Fibroblast of skin of right biceps (primary cell): ENCODE measurements around the gene ZSCAN22.
A peak's percentile ranks its signal among the peaks of the same experiment; 100 is the strongest.
"Not testable (repeated sequence)": the region's sequence is repeated elsewhere in the genome, so short reads cannot be mapped to it uniquely, and the experiment has no call there.

ENCODE experiments used
- DNase-seq: peaks from one replicate; pipeline ENCODE4 v3.0.0-alpha.2; 2013

The ZSCAN22 gene

GRCh38 chr19:58319241-58319640 lies 7.6 kb upstream of the ZSCAN22 start:
- DNase-seq: no peak

- DNase-seq: peak; percentile 13
Measured at GRCh38 chr19:58325311-58326022, 1.3 kb upstream of the ZSCAN22 start.

DNA sequence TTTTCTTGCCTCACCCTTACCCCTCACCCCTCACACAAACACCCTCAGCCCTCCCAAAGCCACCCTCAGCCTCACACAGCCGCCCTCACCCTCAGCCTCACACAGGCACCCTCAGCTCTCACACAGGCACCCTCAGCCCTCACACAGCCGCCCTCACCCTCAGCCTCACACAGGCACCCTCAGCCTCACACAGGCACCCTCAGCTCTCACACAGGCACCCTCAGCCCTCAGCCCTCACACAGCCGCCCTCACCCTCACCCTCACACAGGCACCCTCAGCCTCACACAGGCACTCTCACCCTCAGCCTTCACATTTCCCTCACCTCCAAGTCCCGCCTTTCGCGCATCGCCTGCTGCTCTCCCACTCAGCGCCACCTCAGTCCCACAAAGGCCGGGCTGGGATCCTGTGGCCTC lies 287 bp upstream of the ZSCAN22 start:
- DNase-seq: no peak

GRCh38 chr19:58328999-58329398 lies 2.2 kb downstream of the ZSCAN22 start:
- DNase-seq: no peak

DNA sequence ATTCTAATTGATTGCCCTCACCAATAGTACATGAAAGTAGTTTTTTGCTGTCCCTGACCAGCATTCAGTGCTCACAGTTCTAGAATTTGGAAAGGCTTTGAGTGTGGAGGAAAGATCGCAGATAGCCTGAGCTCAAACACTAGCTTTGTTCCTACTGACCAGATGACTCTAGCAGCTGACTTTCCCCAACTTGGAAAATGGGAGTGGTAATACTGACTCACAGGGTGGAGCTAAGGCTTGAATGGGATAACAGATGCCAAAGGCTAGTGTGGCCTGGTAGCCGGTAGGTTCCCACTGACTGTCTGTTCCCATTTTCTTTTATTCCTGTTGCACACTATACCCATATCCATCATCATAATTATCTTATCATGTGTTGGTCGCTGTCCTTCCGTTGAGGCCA lies 3.7 kb downstream of the ZSCAN22 start:
- DNase-seq: no peak

DNA sequence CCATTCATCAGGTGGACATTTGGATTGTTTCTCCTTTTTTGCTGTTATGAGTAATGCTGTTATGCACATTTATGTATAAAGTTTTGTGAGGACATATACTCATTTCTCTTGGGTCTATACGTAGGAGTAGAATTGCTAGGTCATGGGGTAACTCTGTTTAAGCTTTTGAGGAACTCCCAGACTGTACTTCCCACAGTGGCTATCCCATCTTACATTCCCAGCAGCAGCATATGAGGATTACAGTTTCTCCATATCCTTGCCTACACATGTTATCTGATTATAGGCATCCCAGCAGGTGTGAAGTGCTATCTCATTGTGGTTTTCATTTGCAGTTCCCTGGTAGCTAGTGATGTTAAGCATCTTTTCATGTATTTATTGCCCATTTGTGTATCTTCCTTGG lies 5.9 kb downstream of the ZSCAN22 start:
- no peak for DNase-seq

GRCh38 chr19:58334691-58335249 lies 8.0 kb downstream of the ZSCAN22 start:
- DNase-seq: no peak

- DNase-seq: no peak
Measured at GRCh38 chr19:58335630-58336029, 8.8 kb downstream of the ZSCAN22 start.

DNA sequence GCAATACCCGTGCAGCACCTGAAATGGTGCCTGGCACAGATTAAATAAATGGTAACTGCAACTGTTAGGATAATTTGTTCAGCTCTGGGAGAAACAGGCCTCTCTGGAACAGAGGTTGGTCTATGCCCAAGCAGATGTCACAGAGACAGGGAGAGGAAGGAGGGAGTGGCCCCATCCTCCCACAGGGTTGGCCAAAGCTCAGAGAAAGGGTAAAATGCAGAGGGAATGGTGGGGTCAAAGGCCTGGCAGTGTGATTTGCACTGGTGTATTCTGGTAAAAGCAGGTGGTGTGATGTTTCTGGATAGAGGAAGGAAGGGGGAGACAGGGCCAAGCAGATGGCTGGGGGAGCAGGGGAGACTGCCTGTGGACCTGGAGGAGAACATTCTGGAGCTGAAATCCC lies 9.4 kb downstream of the ZSCAN22 start:
- no peak for DNase-seq

DNA sequence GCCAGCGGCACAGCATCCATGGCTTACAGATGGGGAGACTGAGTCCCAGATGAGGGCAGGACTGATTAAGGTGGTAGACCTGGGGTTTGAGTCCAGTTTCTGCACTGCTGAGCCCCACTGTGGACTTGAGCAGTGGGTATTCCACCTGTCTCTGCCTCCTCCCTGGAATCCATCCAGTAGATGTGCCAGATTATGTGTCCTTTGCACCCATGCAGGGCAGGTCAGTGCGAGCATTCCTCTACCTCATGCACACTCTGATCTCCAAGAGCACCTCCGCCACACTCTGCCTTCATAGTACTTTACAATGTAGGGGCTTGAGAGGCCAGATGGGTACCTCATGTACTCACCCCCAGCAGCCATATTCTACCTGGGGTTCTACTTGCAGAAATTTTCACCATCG lies 10.0 kb downstream of the ZSCAN22 start:
- DNase-seq: no peak

GRCh38 chr19:58338336-58338735 lies 11.5 kb downstream of the ZSCAN22 start:
- no peak for DNase-seq

DNA sequence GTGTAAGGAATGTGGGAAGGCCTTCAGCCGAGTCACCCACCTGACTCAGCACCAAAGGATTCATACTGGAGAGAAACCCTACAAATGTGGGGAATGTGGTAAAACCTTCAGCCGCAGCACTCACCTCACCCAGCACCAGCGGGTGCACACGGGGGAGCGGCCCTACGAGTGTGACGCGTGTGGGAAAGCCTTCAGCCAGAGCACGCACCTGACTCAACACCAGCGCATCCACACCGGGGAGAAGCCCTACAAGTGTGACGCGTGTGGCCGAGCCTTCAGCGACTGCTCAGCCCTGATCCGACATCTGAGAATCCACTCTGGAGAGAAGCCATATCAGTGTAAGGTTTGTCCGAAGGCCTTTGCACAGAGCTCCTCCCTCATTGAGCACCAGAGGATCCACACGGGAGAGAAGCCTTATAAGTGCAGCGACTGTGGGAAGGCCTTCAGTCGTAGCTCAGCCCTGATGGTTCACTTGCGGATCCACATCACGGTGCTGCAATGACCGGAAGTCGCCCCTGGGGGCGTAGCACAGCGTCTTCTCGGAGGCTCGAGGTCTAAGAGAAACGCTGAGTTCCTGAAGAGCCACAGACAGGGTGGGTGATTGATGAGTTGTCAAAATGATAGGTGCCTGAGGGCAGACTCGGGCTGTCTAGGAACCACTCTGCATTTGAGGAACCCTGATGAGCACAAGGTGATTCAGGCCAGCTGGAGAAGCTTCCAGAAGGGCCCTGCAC lies 12.2 kb downstream of the ZSCAN22 start:
- DNase-seq: peak; percentile 24

DNA sequence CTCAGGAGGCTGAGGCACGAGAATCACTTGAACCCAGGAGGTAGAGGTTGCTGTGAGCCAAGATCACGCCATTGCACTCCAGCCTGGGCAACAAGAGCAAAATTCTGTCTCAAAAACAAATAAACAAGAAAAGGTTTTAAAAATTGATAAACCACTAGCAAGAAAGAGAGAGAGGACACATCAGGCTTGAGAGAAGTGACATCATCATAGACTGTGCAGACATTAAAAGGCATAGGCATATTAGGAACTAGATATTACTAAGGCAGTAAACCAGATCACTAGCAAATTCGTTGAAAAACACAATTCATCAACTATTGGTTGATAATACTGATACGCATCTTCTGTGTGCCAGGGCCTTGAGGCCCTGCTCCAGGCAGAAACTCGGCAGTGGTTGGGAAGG lies 18.8 kb downstream of the ZSCAN22 start:
- no peak for DNase-seq

- peak; percentile 78 for DNase-seq
Measured at GRCh38 chr19:58346961-58347929, 20.5 kb downstream of the ZSCAN22 start.

DNA sequence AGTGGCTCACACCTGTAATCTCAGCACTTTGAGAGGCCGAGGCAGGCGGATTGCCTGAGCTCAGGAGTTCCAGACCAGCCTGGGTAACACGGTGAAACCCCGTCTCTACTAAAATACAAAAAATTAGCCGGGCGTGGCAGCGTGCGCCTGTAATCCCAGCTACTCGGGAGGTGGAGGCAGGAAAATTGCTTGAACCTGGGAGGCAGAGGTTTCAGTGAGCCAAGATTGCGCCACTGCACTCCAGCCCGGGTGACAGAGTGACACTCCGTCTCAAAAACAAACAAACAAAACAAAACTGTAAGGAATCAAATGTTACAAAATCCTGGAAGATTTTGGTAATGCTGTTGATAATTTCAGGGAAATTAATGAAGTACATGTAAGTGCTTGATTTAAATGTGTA lies 21.3 kb downstream of the ZSCAN22 start:
- DNase-seq: not testable (repeated sequence)

GRCh38 chr19:58349590-58349989 lies 22.8 kb downstream of the ZSCAN22 start:
- no peak for DNase-seq

GRCh38 chr19:58350001-58350861 lies 23.4 kb downstream of the ZSCAN22 start:
- no peak for DNase-seq

DNA sequence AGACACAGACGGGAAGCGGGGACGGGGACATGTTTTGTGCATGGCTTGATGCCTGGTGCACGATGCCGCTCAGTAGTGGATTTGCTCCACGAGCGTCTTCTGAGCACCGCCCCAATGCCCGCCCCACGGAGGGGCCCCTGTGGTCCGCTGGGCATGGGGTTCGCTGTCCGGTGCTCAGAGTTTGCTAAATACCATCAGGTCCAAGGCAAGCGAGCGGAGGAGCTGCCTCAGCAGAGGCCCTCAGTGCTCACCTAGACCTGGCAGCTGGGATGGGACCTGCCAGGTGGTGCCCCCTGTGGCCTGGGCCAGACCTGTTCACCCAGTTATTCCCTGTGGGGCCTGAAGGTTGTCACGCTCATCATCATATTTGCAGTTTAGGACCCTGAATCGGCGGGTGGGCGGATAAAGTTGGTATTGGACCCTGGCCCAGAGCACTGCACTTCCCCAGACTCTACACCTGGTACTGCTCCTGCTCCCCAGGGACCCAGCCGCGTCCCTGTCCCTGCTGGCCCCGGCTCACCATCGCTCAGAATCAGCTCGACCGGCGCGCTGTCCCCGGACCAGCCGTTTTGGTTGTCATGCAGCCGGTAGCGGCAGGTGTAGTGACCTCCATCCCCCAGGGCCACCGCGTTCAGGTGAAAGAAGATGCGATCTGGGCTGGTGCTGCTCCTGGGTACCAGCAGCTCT lies 24.2 kb downstream of the ZSCAN22 start:
- no peak for DNase-seq

- DNase-seq: no peak
Measured at GRCh38 chr19:58351558-58351878, 24.7 kb downstream of the ZSCAN22 start.

DNA sequence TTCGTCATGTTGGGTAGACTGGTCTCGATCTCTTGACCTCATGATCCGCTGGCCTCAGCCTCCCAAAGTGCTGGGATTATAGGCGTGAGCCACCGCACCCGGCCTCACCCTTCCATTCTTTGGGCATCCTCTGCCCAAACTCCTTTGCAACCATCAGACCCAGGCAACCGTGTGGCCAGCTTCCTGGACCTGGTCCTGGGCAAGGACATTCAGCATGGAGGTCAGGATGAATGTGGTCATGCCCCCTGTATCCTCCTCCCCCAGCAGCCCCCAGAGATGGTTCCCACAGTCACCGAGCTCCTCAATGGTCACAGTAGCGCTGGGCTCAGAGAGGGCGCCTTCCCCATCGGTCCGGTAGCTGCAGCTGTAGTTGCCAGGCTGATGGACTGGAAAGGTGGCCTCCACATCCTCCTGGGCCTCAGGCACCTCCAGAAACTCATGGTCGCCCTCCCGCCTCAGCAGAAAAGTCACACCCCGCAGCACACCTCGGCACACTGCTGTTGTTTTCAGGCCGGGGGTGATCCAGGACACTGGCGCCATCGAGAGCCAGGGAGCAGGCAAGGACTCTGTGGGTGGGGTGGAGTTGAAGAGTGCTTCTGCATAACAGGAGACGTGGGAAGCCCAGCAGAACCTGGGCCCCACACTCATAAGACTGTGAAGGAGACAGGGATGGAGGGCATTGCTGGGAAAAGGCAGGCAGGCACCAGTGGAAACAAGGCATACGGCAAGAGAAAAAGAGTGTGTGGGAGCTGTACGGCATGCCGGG lies 25.4 kb downstream of the ZSCAN22 start:
- no peak for DNase-seq
